ENCODE data around the gene UBN2.

Gene UBN2

DNA sequence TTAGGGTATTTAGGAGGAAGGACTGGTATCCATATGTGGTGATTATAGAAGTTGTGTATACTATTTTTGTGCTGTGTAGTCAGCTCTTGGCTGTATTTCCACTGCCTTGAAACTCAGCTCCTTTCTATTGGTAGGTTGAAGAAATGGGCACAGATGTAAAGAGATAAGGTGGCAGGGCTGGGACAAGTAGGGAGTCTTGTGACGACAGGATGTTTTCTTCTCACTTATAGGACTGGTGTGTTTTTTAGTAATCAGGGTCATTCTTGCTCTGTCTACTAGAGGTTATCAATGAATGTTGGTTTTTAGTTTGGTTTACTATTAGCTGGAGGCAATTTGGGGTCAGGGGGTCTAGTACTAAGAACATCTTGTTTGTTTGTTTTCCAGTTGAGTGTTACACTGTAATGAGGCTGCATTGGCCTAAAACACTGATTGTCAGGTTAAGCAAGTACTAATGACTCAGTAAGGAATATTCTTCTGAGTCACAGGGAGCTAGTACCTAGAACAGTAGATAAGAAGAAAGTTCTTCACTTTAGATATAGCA, 11.8 kb downstream of the UBN2 start (continued):
- TF ChIP-seq, protein P1, sequence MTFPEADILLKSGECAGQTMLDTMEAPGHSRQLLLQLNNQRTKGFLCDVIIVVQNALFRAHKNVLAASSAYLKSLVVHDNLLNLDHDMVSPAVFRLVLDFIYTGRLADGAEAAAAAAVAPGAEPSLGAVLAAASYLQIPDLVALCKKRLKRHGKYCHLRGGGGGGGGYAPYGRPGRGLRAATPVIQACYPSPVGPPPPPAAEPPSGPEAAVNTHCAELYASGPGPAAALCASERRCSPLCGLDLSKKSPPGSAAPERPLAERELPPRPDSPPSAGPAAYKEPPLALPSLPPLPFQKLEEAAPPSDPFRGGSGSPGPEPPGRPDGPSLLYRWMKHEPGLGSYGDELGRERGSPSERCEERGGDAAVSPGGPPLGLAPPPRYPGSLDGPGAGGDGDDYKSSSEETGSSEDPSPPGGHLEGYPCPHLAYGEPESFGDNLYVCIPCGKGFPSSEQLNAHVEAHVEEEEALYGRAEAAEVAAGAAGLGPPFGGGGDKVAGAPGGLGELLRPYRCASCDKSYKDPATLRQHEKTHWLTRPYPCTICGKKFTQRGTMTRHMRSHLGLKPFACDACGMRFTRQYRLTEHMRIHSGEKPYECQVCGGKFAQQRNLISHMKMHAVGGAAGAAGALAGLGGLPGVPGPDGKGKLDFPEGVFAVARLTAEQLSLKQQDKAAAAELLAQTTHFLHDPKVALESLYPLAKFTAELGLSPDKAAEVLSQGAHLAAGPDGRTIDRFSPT (tag by site-specific recombination; IDR thresholded peaks at IDR 0.05) = no peak
- TF ChIP-seq ZNF24 (tag by site-specific recombination; IDR thresholded peaks at IDR 0.05) = no peak
- TF ChIP-seq, protein P2, sequence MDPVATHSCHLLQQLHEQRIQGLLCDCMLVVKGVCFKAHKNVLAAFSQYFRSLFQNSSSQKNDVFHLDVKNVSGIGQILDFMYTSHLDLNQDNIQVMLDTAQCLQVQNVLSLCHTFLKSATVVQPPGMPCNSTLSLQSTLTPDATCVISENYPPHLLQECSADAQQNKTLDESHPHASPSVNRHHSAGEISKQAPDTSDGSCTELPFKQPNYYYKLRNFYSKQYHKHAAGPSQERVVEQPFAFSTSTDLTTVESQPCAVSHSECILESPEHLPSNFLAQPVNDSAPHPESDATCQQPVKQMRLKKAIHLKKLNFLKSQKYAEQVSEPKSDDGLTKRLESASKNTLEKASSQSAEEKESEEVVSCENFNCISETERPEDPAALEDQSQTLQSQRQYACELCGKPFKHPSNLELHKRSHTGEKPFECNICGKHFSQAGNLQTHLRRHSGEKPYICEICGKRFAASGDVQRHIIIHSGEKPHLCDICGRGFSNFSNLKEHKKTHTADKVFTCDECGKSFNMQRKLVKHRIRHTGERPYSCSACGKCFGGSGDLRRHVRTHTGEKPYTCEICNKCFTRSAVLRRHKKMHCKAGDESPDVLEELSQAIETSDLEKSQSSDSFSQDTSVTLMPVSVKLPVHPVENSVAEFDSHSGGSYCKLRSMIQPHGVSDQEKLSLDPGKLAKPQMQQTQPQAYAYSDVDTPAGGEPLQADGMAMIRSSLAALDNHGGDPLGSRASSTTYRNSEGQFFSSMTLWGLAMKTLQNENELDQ (tag by site-specific recombination; IDR thresholded peaks at IDR 0.05; ENCODE audit: low read depth) = no peak
- TF ChIP-seq, protein P3, sequence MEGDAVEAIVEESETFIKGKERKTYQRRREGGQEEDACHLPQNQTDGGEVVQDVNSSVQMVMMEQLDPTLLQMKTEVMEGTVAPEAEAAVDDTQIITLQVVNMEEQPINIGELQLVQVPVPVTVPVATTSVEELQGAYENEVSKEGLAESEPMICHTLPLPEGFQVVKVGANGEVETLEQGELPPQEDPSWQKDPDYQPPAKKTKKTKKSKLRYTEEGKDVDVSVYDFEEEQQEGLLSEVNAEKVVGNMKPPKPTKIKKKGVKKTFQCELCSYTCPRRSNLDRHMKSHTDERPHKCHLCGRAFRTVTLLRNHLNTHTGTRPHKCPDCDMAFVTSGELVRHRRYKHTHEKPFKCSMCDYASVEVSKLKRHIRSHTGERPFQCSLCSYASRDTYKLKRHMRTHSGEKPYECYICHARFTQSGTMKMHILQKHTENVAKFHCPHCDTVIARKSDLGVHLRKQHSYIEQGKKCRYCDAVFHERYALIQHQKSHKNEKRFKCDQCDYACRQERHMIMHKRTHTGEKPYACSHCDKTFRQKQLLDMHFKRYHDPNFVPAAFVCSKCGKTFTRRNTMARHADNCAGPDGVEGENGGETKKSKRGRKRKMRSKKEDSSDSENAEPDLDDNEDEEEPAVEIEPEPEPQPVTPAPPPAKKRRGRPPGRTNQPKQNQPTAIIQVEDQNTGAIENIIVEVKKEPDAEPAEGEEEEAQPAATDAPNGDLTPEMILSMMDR (tag by site-specific recombination; IDR thresholded peaks at IDR 0.05) = no peak

DNA sequence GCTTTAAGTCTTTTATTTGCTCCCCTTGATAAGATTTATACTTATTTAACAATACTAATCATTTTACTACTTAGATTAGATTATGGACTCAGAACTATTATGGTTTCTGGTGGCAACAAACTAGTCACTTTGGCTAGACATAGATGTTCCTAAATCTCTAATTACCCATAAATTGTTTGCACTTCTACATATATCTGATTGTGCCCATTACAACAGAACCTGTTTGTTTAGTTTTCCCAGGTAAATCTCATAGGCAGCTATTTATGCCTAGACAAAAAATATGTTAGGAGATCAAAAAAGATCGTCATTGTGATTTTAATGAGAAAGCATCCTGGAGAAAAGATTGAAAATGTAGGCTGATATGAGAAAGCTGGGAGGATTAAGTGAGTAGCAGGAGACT, 14.4 kb downstream of the UBN2 start:
- no peak overlapping the region for H3K27ac ChIP-seq (ENCODE audit: extremely low read depth, low read depth, low read length)
- POLR2A ChIA-PET = no interaction called here
- TF ChIP-seq ZNF843 (tag by site-specific recombination; IDR thresholded peaks at IDR 0.05) (no peak), PRDM1 (tag by site-specific recombination; IDR thresholded peaks at IDR 0.05) (0 out of 2 replicates have a peak, but pooled peaks have one; percentile 25)
- H3K4me3 ChIP-seq (ENCODE audit: low read depth, low read length) = no peak overlapping the region
- CTCF ChIA-PET = no interaction called here
- H3K9me3 ChIP-seq (ENCODE audit: control insufficient read depth, insufficient read depth, low read depth, low read length) = no peaks in the 10 kb centered on the region
- no peaks in the 10 kb centered on the region for H3K4me1 ChIP-seq (ENCODE audit: control insufficient read depth, insufficient read depth, low read length)
- peaks cover 20 to 48% of the 10 kb centered on the region in 2 experiments for H3K36me3 ChIP-seq (ENCODE audit: control insufficient read depth in 2 of 2, insufficient read depth in 1 of 2, low read length in 2 of 2)

DNA sequence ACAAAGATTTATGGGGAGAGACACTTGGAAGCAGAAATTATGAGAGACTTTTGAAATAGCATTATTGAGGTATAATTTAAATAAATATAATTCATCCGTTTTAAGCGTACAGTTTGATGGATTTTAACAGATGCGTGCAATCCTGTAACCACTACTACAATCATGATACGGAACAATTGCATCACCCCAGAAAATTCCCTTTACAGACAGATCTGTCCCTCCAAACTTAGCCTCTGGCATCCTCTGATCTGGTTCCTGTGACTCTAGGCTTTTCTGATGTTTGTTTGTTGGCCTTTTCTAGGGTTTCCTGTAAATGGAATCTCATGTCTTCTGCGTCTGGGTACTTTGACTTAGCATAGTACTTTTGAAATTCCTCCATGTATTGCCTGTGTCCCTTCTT, 15.5 kb downstream of the UBN2 start:
- Histone ChIP-seq H3K9me3 (ENCODE audit: control insufficient read depth, insufficient read depth, low read depth, low read length) (no peaks in the 10 kb centered on the region), H3K27ac (ENCODE audit: extremely low read depth, low read depth, low read length) (no peak overlapping the region), H3K36me3 (ENCODE audit: control insufficient read depth in 2 of 2, insufficient read depth in 1 of 2, low read length in 2 of 2) (peaks cover 20 to 42% of the 10 kb centered on the region in 2 experiments), H3K4me1 (ENCODE audit: control insufficient read depth, insufficient read depth, low read length) (no peaks in the 10 kb centered on the region), H3K4me3 (ENCODE audit: low read depth, low read length) (no peak overlapping the region)
- CTCF ChIA-PET = no interaction called here
- POLR2A ChIA-PET = no interaction called here
- TF ChIP-seq, protein P1 (tag by site-specific recombination; IDR thresholded peaks at IDR 0.05) = no peak
- TF ChIP-seq ZNF10 (tag by site-specific recombination; IDR thresholded peaks at IDR 0.05) (no peak), BCL11A (tag by site-specific recombination; IDR thresholded peaks at IDR 0.05; ENCODE audit: low read depth) (no peak), ZNF473 (tag by site-specific recombination; IDR thresholded peaks at IDR 0.05) (no peak), ZNF626 (tag by site-specific recombination; IDR thresholded peaks at IDR 0.05) (no peak), IKZF3 (tag by site-specific recombination; IDR thresholded peaks at IDR 0.05) (no peak), ZNF654 (tag by site-specific recombination; IDR thresholded peaks at IDR 0.05; ENCODE audit: low read depth) (no peak), ZNF214 (tag by site-specific recombination; IDR thresholded peaks at IDR 0.05; ENCODE audit: borderline replicate concordance) (no peak), ZNF830 (tag by site-specific recombination; IDR thresholded peaks at IDR 0.05; ENCODE audit: low read depth) (no peak), ZNF571 (tag by site-specific recombination; IDR thresholded peaks at IDR 0.05) (no peak), ZNF221 (tag by site-specific recombination; IDR thresholded peaks at IDR 0.05; ENCODE audit: borderline replicate concordance) (no peak)
- TF ChIP-seq, protein P4, sequence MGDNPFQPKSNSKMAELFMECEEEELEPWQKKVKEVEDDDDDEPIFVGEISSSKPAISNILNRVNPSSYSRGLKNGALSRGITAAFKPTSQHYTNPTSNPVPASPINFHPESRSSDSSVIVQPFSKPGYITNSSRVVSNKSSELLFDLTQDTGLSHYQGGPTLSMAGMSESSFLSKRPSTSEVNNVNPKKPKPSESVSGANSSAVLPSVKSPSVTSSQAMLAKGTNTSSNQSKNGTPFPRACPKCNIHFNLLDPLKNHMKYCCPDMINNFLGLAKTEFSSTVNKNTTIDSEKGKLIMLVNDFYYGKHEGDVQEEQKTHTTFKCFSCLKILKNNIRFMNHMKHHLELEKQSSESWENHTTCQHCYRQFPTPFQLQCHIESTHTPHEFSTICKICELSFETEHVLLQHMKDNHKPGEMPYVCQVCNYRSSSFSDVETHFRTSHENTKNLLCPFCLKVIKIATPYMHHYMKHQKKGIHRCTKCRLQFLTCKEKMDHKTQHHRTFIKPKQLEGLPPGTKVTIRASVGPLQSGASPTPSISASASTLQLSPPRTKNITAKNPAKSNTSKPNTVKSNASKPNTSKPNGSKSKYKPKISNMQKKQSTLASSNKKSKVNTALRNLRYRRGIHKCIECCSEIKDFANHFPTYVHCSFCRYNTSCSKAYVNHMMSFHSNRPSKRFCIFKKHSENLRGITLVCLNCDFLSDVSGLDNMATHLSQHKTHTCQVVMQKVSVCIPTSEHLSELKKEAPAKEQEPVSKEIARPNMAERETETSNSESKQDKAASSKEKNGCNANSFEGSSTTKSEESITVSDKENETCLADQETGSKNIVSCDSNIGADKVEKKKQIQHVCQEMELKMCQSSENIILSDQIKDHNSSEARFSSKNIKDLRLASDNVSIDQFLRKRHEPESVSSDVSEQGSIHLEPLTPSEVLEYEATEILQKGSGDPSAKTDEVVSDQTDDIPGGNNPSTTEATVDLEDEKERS (tag by site-specific recombination; IDR thresholded peaks at IDR 0.05) = no peak
- TF ChIP-seq, protein P5, sequence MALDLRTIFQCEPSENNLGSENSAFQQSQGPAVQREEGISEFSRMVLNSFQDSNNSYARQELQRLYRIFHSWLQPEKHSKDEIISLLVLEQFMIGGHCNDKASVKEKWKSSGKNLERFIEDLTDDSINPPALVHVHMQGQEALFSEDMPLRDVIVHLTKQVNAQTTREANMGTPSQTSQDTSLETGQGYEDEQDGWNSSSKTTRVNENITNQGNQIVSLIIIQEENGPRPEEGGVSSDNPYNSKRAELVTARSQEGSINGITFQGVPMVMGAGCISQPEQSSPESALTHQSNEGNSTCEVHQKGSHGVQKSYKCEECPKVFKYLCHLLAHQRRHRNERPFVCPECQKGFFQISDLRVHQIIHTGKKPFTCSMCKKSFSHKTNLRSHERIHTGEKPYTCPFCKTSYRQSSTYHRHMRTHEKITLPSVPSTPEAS (tag by site-specific recombination; IDR thresholded peaks at IDR 0.05) = no peak
